HG03175 (cell line): ENCODE measurements around the gene BAIAP2L1.
A peak's percentile ranks its signal among the peaks of the same experiment; 100 is the strongest.
"Not testable (repeated sequence)": the region's sequence is repeated elsewhere in the genome, so short reads cannot be mapped to it uniquely, and the experiment has no call there.

Experiments used
- ATAC-seq: cut with Tn5 transposase; IDR thresholded peaks from one replicate; pipeline ENCODE4 v1.9.1; 2021; ENCODE audit warnings: mild to moderate bottlenecking, moderate library complexity; ENCODE audit not compliant: unreplicated experiment

Gene BAIAP2L1, protein sequence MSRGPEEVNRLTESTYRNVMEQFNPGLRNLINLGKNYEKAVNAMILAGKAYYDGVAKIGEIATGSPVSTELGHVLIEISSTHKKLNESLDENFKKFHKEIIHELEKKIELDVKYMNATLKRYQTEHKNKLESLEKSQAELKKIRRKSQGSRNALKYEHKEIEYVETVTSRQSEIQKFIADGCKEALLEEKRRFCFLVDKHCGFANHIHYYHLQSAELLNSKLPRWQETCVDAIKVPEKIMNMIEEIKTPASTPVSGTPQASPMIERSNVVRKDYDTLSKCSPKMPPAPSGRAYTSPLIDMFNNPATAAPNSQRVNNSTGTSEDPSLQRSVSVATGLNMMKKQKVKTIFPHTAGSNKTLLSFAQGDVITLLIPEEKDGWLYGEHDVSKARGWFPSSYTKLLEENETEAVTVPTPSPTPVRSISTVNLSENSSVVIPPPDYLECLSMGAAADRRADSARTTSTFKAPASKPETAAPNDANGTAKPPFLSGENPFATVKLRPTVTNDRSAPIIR

DNA sequence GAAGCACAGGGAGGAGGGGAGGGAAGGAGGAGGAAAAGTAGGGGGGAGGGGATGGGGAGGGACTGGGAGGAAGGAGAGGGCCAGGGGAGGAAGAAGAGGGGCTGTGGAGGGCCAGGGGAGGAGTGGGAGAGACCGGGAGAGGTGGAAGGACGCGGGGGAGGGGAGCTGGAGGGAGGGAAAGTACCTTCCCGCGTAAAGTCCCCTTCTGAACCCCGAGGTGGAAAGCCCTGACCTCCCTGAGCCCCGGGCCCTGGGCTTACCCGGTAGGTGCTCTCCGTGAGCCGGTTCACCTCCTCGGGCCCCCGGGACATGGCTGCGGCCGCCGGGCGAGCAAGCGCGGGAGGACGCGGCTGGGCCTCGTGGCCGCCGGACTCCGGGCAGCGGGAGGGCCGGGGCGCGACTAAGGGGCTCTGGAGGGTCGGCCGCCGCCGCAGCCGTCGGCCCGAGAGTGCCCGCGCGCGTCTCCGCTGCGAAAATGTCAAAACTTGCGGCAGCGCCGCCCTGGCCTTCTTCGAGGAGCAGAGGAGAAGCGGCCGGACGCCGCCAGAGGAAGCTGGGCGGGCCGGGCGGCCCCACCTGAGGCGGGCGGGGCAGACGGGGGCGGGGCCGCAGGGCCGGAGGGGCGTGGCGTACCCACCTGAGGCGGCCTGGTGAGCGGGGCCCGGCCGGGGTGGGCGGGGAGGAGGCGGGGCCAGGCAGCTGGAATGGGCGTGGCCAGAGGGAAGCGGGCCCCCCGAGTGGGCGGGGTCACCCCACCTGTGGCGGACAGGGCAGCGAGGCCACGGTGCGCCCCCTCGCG lies at the start of gene BAIAP2L1:
Gene BAIAP2L1, minus strand, starts transcription at position 549 of the 799 bp plus-strand sequence. Its CDS starts 238 bp downstream, at position 311.
- ATAC-seq, result peak; percentile 81

GRCh38 chr7:98448766-98449165 lies 47.9 kb upstream of the BAIAP2L1 start:
- no peak for ATAC-seq

GRCh38 chr7:98440992-98441391 lies 40.1 kb upstream of the BAIAP2L1 start:
- ATAC-seq, result not testable (repeated sequence)

- ATAC-seq, result no peak
Observed at GRCh38 chr7:98439484-98439883, 38.6 kb upstream of the BAIAP2L1 start.

DNA sequence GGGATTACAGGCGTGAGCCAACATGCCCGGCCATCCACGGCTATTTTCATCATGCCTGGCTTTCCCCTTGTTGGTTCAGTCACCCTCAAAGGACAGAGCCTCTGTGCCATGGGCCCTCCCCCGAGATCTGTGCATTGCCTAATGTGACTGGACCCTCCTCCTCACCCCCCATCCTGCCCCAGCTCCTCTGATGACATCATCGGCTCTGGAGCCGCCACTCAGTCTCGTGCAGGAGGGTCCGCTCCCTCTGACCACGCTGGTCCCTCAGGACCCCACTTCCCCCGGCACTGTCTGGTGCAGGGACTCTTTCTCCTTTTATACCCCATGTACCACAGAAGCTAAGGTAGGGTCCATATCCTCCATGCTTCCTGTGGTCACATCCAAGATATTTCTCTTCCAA lies 33.2 kb upstream of the BAIAP2L1 start:
- no peak for ATAC-seq

DNA sequence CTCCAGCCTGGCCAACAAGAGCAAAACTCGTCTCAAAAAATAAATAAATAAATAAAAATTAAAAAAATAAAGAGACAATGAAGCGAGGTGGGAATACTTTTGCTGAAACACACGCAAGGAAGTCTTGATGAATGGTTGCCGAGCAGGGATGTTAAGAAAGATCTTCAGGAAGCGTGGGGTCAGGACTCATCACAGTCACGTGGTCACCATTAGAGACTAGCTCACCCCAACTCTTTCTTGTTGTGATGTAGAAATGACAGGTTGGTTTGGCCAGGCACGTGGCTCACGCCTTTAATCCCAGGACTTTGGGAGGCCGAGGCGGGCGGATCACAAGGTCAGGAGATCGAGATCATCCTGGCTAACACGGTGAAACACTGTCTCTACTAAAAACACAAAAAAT lies 28.9 kb upstream of the BAIAP2L1 start:
- ATAC-seq, result no peak

GRCh38 chr7:98423043-98423442 lies 22.2 kb upstream of the BAIAP2L1 start:
- no peak for ATAC-seq

DNA sequence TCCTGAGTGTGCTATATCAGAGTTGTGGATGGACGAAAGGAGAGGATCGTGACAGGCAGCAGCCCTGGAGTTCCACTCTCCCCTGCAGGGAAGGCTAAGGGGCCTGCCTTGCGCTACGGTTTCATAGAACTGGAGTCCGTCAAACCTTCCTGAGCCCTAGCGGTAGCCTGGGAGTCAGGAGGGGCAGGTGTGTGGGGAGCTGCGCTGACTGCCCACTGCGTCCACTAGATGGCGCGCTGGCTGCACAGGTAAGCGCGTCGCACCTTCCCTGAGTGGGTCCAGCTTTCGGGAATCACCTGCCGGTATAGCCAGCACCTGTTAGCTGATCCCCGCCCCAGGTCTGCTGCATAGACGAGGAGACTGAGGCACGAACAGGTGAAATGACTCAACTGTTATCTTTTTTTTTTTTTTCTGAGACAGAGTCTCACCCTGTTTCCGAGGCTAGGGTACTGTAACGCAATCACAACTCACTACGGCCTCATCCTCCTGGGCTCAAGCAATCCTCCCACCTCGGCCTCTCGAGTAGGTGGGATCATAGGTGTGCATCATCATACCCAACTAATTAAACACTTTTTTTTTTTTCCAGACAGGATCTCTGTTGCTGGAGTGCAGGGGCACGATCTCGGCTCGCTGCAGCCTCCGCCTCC lies 20.2 kb upstream of the BAIAP2L1 start:
- peak; percentile 68 for ATAC-seq

DNA sequence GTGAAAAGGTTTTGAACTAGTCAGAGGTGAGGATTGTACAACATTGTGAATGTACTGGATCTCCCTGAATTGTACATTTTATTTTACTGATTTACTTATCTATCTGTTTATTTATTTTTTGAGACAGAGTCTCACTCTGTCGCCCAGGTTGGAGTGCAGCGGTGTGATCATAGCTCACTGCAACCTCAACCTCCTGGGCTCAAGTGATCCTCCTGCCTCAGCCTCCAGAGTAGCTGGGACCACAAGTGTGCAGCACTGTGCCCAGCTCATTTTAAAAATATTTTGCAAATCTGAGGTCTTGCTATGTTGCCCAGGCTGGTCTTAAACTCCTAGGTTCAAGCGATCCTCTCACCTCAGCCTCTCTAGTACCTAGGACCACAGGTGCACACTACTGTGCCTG lies 19.1 kb upstream of the BAIAP2L1 start:
- not testable (repeated sequence) for ATAC-seq

GRCh38 chr7:98419316-98419691 lies 18.4 kb upstream of the BAIAP2L1 start:
- ATAC-seq, result not testable (repeated sequence)

GRCh38 chr7:98418636-98419315 lies 17.9 kb upstream of the BAIAP2L1 start:
- ATAC-seq, result no peak

- no peak for ATAC-seq
Observed at GRCh38 chr7:98418271-98418635, 17.4 kb upstream of the BAIAP2L1 start.

DNA sequence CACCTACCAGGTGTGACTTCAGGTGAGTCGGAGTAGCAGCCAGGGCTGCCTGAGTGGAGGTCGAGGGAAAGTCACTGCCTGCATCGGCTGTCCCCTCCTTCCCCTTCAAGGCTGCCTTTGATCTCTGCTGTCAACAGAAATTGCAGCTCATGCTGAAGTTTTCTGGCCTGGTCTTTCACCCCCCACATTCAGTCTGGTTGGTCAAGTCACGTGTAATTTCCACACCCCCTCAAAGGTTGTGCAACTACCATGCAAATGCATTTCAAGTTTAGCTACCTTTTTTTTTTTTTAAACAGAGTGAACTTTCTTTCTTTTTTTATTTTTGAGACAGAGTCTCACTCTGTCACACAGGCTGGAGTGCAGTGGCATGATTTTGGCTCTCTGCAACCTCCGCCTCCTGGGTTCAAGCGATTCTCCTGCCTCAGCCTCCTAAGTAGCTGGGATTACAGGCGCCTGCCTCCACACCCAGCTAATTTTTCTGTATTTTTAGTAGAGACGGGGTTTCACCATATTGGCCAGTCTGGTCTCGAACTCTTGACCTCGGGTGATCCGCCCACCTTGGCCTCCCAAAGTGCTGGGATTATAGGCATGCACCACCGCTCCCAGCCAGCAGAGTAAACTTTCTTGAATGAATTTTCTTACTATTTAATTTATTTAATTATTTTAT lies 16.8 kb upstream of the BAIAP2L1 start:
- ATAC-seq, result not testable (repeated sequence)

GRCh38 chr7:98414205-98414900 lies 13.5 kb upstream of the BAIAP2L1 start:
- no peak for ATAC-seq

- not testable (repeated sequence) for ATAC-seq
Observed at GRCh38 chr7:98413655-98414054, 12.8 kb upstream of the BAIAP2L1 start.

DNA sequence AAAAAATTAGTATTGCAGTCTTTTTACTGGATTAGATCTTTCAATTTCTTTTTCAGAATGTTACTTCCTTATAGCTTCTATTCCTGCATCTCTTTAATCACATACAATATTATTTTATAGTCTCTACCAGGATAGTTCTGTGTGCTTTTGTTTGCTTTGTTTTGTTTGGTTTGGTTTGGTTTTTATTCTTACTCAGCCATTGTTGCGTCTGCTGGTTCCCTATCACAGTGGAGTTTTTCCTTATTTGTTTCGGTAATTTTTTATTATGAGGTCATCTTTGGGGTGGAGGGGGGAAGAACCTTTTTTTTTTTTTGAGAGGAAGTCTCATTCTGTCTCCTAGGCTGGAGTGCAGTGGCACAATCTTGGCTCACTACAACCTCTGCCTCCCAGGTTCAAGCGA lies 9.0 kb upstream of the BAIAP2L1 start:
- no peak for ATAC-seq

- ATAC-seq, result not testable (repeated sequence)
Observed at GRCh38 chr7:98408146-98408545, 7.3 kb upstream of the BAIAP2L1 start.

- no peak for ATAC-seq
Observed at GRCh38 chr7:98406827-98407226, 5.9 kb upstream of the BAIAP2L1 start.

- ATAC-seq, result no peak
Observed at GRCh38 chr7:98404840-98405239, 4.0 kb upstream of the BAIAP2L1 start.
